ENCODE measurements around the gene ERC2.
"Not testable (repeated sequence)": the region's sequence is repeated elsewhere in the genome, so short reads cannot be mapped to it uniquely, and the experiment has no call there.

Gene ERC2

GRCh38 chr3:56096999-56097398, 371.3 kb downstream of the ERC2 start:
- H3K4me3 ChIP-seq (ENCODE audit: low read depth, low read length): no peak overlapping the region
- no peaks in the 10 kb centered on the region for H3K79me2 ChIP-seq (ENCODE audit: control insufficient read depth, insufficient read depth, low read length, unreplicated experiment)
- no peaks in the 10 kb centered on the region for H3K36me3 ChIP-seq (ENCODE audit: insufficient read depth, low read length)
- H3K27ac ChIP-seq (ENCODE audit: low read depth, low read length): no peak overlapping the region
- H3K4me1 ChIP-seq (ENCODE audit: control insufficient read depth, insufficient read depth, low read length, unreplicated experiment): no peaks in the 10 kb centered on the region
- peaks cover 28% of the 10 kb centered on the region for H3K27me3 ChIP-seq (ENCODE audit: insufficient read depth, low read length)
- no peak overlapping the region for H2AFZ ChIP-seq (ENCODE audit: low read length, unreplicated experiment)

- Histone ChIP-seq H3K27ac (ENCODE audit: low read depth, low read length) (no peak overlapping the region), H3K79me2 (ENCODE audit: control insufficient read depth, insufficient read depth, low read length, unreplicated experiment) (no peaks in the 10 kb centered on the region), H3K4me3 (ENCODE audit: low read depth, low read length) (no peak overlapping the region), H3K27me3 (ENCODE audit: insufficient read depth, low read length) (peaks cover 20% of the 10 kb centered on the region), H2AFZ (ENCODE audit: low read length, unreplicated experiment) (no peak overlapping the region), H3K4me1 (ENCODE audit: control insufficient read depth, insufficient read depth, low read length, unreplicated experiment) (no peaks in the 10 kb centered on the region), H3K36me3 (ENCODE audit: insufficient read depth, low read length) (no peaks in the 10 kb centered on the region)
These were observed 374.1 kb downstream of the ERC2 start for GRCh38 chr3:56094170-56094569.

GRCh38 chr3:56089739-56090138, 378.5 kb downstream of the ERC2 start:
- no peaks in the 10 kb centered on the region for H3K79me2 ChIP-seq (ENCODE audit: control insufficient read depth, insufficient read depth, low read length, unreplicated experiment)
- H3K27me3 ChIP-seq (ENCODE audit: insufficient read depth, low read length): peaks cover 11% of the 10 kb centered on the region
- H3K36me3 ChIP-seq (ENCODE audit: insufficient read depth, low read length): no peaks in the 10 kb centered on the region
- H3K4me1 ChIP-seq (ENCODE audit: control insufficient read depth, insufficient read depth, low read length, unreplicated experiment): no peaks in the 10 kb centered on the region
- H2AFZ ChIP-seq (ENCODE audit: low read length, unreplicated experiment): no peak overlapping the region
- H3K4me3 ChIP-seq (ENCODE audit: low read depth, low read length): no peak overlapping the region
- no peak overlapping the region for H3K27ac ChIP-seq (ENCODE audit: low read depth, low read length)

- Histone ChIP-seq H3K4me1 (ENCODE audit: control insufficient read depth, insufficient read depth, low read length, unreplicated experiment) (no peaks in the 10 kb centered on the region), H3K79me2 (ENCODE audit: control insufficient read depth, insufficient read depth, low read length, unreplicated experiment) (no peaks in the 10 kb centered on the region), H3K27ac (ENCODE audit: low read depth, low read length) (no peak overlapping the region), H3K27me3 (ENCODE audit: insufficient read depth, low read length) (peaks cover 11% of the 10 kb centered on the region), H2AFZ (ENCODE audit: low read length, unreplicated experiment) (no peak overlapping the region), H3K4me3 (ENCODE audit: low read depth, low read length) (no peak overlapping the region), H3K36me3 (ENCODE audit: insufficient read depth, low read length) (no peaks in the 10 kb centered on the region)
These were observed 380.7 kb downstream of the ERC2 start for GRCh38 chr3:56087451-56088053.

- peaks cover 7% of the 10 kb centered on the region; the same call in 1 of the 2 replicates for H3K27me3 ChIP-seq (ENCODE audit: insufficient read depth, low read length)
- no peaks in the 10 kb centered on the region for H3K36me3 ChIP-seq (ENCODE audit: insufficient read depth, low read length)
- H3K27ac ChIP-seq (ENCODE audit: low read depth, low read length): no peak overlapping the region
- no peaks in the 10 kb centered on the region for H3K4me1 ChIP-seq (ENCODE audit: control insufficient read depth, insufficient read depth, low read length, unreplicated experiment)
- H3K4me3 ChIP-seq (ENCODE audit: low read depth, low read length): no peak overlapping the region
- H3K79me2 ChIP-seq (ENCODE audit: control insufficient read depth, insufficient read depth, low read length, unreplicated experiment): no peaks in the 10 kb centered on the region
- no peak overlapping the region for H2AFZ ChIP-seq (ENCODE audit: low read length, unreplicated experiment)
These were observed 381.9 kb downstream of the ERC2 start for GRCh38 chr3:56086355-56086754.

- H3K36me3 ChIP-seq (ENCODE audit: insufficient read depth, low read length): no peaks in the 10 kb centered on the region
- no peaks in the 10 kb centered on the region for H3K79me2 ChIP-seq (ENCODE audit: control insufficient read depth, insufficient read depth, low read length, unreplicated experiment)
- peaks cover 8% of the 10 kb centered on the region; the same call in 1 of the 2 replicates for H3K27me3 ChIP-seq (ENCODE audit: insufficient read depth, low read length)
- H3K4me3 ChIP-seq (ENCODE audit: low read depth, low read length): no peak overlapping the region
- H3K4me1 ChIP-seq (ENCODE audit: control insufficient read depth, insufficient read depth, low read length, unreplicated experiment): no peaks in the 10 kb centered on the region
- H2AFZ ChIP-seq (ENCODE audit: low read length, unreplicated experiment): no peak overlapping the region
- H3K27ac ChIP-seq (ENCODE audit: low read depth, low read length): no peak overlapping the region
These were observed 387.0 kb downstream of the ERC2 start for GRCh38 chr3:56081246-56081645.

- H3K36me3 ChIP-seq (ENCODE audit: insufficient read depth, low read length): no peaks in the 10 kb centered on the region
- H3K27ac ChIP-seq (ENCODE audit: low read depth, low read length): no peak overlapping the region
- no peak overlapping the region for H2AFZ ChIP-seq (ENCODE audit: low read length, unreplicated experiment)
- H3K27me3 ChIP-seq (ENCODE audit: insufficient read depth, low read length): peaks cover 20% of the 10 kb centered on the region; the same call in 1 of the 2 replicates
- no peaks in the 10 kb centered on the region for H3K4me1 ChIP-seq (ENCODE audit: control insufficient read depth, insufficient read depth, low read length, unreplicated experiment)
- no peak overlapping the region for H3K4me3 ChIP-seq (ENCODE audit: low read depth, low read length)
- H3K79me2 ChIP-seq (ENCODE audit: control insufficient read depth, insufficient read depth, low read length, unreplicated experiment): no peaks in the 10 kb centered on the region
These were observed 391.5 kb downstream of the ERC2 start for GRCh38 chr3:56076746-56077145.

- H3K27me3 ChIP-seq (ENCODE audit: insufficient read depth, low read length): peaks cover 22% of the 10 kb centered on the region; the same call in 1 of the 2 replicates
- H3K36me3 ChIP-seq (ENCODE audit: insufficient read depth, low read length): no peaks in the 10 kb centered on the region
- H3K27ac ChIP-seq (ENCODE audit: low read depth, low read length): no peak overlapping the region
- no peak overlapping the region for H3K4me3 ChIP-seq (ENCODE audit: low read depth, low read length)
- no peaks in the 10 kb centered on the region for H3K4me1 ChIP-seq (ENCODE audit: control insufficient read depth, insufficient read depth, low read length, unreplicated experiment)
- no peak overlapping the region for H2AFZ ChIP-seq (ENCODE audit: low read length, unreplicated experiment)
- H3K79me2 ChIP-seq (ENCODE audit: control insufficient read depth, insufficient read depth, low read length, unreplicated experiment): no peaks in the 10 kb centered on the region
These were observed 393.2 kb downstream of the ERC2 start for GRCh38 chr3:56075089-56075488.

- peaks cover 10% of the 10 kb centered on the region; the same call in 1 of the 2 replicates for H3K27me3 ChIP-seq (ENCODE audit: insufficient read depth, low read length)
- H3K79me2 ChIP-seq (ENCODE audit: control insufficient read depth, insufficient read depth, low read length, unreplicated experiment): no peaks in the 10 kb centered on the region
- no peak overlapping the region for H3K27ac ChIP-seq (ENCODE audit: low read depth, low read length)
- H2AFZ ChIP-seq (ENCODE audit: low read length, unreplicated experiment): no peak overlapping the region
- H3K36me3 ChIP-seq (ENCODE audit: insufficient read depth, low read length): no peaks in the 10 kb centered on the region
- no peaks in the 10 kb centered on the region for H3K4me1 ChIP-seq (ENCODE audit: control insufficient read depth, insufficient read depth, low read length, unreplicated experiment)
- no peak overlapping the region for H3K4me3 ChIP-seq (ENCODE audit: low read depth, low read length)
These were observed 398.5 kb downstream of the ERC2 start for GRCh38 chr3:56069766-56070165.

GRCh38 chr3:56066405-56066804, 401.9 kb downstream of the ERC2 start:
- H3K36me3 ChIP-seq (ENCODE audit: insufficient read depth, low read length); H3K27ac ChIP-seq (ENCODE audit: low read depth, low read length); H2AFZ ChIP-seq (ENCODE audit: low read length, unreplicated experiment); H3K4me3 ChIP-seq (ENCODE audit: low read depth, low read length); H3K79me2 ChIP-seq (ENCODE audit: control insufficient read depth, insufficient read depth, low read length, unreplicated experiment); H3K4me1 ChIP-seq (ENCODE audit: control insufficient read depth, insufficient read depth, low read length, unreplicated experiment); H3K27me3 ChIP-seq (ENCODE audit: insufficient read depth, low read length): not testable (repeated sequence)

- Histone ChIP-seq H3K4me1 (ENCODE audit: control insufficient read depth, insufficient read depth, low read length, unreplicated experiment) (no peaks in the 10 kb centered on the region), H3K36me3 (ENCODE audit: insufficient read depth, low read length) (no peaks in the 10 kb centered on the region), H3K27me3 (ENCODE audit: insufficient read depth, low read length) (peaks cover 11% of the 10 kb centered on the region), H3K79me2 (ENCODE audit: control insufficient read depth, insufficient read depth, low read length, unreplicated experiment) (no peaks in the 10 kb centered on the region), H2AFZ (ENCODE audit: low read length, unreplicated experiment) (no peak overlapping the region), H3K4me3 (ENCODE audit: low read depth, low read length) (no peak overlapping the region), H3K27ac (ENCODE audit: low read depth, low read length) (no peak overlapping the region)
These were observed 403.6 kb downstream of the ERC2 start for GRCh38 chr3:56064684-56065083.
